IPS-NIHi7 (cell line): ENCODE measurements around the gene ZNF536.
"Not testable (repeated sequence)": the region's sequence is repeated elsewhere in the genome, so short reads cannot be mapped to it uniquely, and the experiment has no call there.

Experiments
- DNase-seq: peaks from one replicate; pipeline ENCODE4 v3.0.0; 2012; ENCODE audit warnings: mixed read lengths; ENCODE audit errors: extremely low spot score

ZNF536 gene

DNA sequence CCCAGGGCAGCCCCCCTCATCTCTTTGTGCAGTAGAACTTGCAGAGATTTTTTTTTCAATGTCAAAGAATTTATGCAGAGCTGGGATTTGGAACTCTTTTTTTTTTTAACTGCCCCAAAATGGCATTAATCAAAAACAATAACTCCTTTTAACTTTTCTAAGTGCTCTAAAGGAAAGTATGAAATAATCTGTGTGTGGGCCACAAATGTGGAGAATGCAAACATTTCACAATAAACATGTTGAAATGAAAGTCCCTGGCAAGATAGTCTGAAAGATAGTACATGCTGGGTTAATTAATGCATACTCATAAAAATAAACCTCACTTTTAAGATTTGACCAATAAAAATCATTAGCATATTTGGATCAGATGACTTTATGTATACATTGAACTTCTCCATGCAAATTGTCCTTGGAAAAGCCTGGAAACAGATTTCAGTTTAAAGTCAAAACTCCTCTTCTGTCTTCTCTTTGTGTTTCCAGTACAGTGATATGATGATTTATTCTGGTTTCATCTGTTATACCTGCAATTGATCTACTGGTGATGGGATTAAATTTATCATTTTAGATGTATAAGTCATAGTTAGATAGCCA, 30.5 kb upstream of the ZNF536 start:
- no peak for DNase-seq

DNA sequence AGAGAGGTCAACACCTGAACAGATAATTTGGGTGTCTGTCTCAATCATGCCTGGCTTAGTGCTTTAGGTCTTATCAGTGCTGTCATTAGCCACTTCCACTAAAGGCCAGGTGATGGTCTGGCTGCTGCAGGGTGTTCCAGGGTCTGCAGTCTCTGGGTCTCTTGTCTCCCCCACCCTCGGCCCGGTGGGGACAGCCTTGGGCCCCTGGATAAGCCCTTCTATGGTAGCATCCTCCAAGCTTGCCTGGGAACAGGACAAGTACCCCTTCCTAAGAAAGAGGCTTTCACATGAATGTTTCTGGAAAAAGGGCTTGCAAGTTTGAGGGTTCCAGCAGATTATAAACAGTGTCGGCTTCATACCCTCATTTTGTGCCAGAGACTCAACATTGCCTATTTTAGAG, 29.3 kb upstream of the ZNF536 start:
- DNase-seq = no peak

DNA sequence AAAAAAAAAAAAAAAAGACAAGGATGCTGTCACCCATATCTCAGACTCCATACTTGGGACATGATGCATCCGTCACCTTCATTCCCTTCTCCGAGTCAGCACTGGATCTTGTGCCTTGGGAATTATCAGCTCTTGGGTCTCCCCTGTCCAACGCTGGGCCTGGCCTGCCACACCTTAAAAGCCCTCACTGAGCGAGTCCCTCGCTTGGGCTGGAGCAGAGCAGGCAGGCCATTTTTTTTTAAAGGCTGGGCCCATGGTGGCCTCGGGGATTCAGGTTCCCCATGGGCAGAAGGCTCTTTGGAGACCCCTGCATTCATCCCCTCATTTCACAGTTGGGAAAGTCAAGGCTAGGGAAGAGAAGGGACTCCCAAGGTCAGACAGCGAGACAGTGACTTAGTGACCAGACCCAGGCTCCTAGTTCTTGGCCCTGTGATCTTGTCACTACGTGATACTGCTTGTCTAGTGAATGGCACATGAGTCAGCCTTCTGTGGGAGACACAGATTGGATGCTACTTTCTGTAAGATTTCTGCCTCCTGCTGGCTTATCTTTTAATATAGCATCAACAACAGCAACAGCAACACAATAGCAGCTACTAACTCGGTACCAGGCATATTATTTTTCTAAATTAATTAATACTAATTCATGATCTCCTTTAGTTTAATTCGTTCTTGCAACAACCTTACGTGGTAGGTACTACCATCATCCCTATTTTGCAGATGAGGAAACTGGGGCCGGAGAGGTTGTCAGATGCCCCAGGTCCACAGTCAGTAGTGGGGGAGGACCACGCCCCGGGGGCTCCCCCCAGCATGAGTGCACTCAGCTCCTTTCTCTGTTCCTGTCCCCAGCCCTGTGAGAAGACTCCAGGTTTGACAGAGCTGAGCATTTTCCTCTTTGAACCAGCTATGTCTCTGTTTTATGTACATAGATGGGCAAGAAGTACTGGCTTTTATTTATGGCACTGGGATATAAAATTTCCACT, 27.4 kb upstream of the ZNF536 start:
- no peak for DNase-seq

GRCh38 chr19:30345686-30346085, 26.5 kb upstream of the ZNF536 start:
- DNase-seq = no peak

DNA sequence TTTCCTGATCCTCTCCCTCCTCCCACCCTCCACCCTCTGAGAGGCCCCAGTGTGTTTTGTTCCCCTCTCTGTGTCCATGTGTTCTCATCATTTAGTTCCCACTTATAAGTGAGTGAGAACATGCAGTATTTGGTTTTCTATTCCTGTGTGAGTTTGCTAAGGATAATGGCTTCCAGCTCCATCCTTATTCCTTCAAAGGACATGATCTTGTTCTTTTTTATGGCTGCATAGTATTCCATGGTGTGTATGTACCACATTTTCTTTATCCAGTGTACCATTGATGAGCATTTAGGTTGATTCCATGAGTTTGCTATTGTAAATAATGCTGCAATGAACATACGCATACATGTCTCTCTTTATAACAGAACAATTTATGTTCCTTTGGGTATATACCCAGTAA, 25.7 kb upstream of the ZNF536 start:
- not testable (repeated sequence) for DNase-seq

DNA sequence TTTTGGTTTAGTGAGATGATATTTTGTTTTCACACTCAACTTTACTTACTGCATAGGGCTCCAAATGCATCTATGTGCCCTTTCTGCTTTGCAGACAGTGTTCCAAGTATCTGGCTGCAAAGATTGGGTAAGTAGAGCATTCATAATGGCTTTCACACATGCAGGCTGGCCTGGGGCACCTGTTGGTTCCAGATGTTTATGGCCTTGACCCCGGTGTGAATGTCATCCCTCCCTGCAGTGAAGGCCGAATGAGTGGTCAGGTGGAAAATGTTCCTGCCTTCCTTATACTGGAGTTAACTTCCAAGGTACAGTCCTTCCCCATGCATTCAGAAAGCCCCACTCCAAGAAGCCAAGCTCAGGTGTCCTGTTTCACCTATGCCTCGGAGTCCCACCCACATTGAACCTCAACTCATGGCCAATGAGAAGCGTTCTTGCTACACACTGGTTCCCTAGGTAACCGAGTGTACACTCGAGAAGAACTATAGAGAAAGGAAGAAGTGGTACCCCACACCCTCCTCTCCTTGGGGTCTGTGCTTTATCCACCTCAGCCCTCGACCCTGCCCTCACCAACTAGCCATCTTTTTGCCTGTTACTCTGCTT, 23.0 kb upstream of the ZNF536 start:
- DNase-seq = peak; percentile 77

DNA sequence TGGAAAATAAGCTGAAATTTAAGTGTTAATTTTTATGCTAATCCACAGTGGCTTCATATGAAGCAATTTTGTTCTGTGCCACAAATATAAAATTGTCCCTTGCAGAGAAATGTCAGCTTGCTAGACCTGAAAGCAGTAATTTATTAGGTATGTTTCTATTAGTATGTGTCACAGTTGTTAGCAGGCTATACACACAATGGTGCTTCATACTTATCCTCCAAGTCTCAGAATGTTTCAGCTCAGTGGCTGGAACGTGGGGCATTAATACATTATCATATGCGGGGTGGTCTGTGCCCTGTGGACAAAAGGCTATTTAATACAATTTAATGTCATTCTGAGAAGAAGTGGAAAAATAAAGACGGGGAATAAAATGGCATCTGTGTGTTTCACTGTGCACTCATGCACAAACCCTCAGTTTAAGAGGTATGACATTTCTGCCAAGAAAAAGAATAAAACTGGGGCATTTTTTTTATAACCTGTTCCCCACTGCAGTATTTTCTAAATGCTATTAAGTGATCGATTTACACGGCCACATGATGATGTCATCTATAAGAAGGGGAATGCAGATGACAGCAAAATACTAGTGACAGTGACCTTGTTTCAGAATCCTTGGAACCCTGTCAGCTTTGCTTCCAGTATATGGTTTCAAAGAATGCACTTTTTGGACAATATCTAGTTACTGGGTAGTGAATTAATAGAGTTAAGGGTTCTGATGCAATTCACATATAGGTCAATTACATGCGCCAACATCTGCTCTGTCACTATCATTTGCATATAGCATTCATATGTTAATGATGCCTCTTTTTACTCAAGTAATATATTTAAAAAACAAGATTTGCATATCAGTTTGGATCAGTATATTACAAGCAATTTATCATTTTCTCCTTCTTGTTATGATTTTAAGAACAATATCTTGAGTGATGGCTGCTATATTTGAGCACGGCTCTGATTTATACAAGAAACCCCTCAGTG, 21.2 kb upstream of the ZNF536 start:
- DNase-seq = no peak

- DNase-seq = no peak
Measured at GRCh38 chr19:30351774-30352173, 20.4 kb upstream of the ZNF536 start.

DNA sequence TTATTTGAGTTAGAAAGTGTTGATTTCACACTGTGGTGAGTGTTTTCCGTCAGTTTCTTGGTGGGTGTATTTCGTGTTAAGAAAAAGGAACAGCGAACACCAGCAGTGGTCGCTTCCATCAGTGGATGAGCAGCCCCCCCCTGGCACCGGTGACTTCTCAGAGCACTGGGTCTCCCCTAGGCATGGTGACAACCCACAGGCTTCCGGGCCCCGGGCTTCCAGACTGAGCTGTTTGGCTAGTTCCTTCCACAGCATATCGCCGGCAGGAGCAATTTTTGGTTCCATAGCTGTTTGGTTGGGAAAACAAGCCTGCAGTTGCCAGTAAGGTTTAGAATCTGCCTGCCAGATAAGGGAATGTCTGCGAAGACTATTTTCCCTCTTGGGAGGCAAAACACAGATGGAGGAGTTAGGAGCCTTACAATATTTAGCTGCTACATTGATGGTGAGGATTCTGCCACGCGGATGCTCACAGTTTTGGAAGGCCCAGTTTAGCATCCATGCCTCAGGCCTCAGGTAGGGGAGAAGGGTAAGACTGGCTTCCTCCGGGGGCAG, 18.7 kb upstream of the ZNF536 start:
- DNase-seq = no peak

DNA sequence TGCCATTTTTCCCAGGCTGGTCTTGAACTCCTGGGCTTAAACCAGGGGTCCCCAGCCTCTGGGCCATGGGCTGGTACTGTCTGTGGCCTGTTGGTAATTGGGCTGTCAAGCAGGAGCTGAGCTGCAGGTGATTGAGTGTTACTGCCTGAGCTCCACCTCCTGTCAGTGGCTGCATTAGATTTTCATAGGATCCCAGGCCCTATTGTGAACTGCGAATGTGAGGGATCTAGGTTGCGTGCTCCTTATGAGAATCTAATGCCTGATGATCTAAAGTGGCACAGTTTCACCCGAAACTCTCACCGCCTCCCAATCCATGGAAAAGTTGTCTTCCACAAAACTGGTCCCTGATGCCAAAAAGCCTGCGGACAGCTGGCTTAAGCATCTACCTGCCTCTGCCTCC, 16.6 kb upstream of the ZNF536 start:
- DNase-seq = no peak

- DNase-seq = no peak
Measured at GRCh38 chr19:30356951-30357579, 15.1 kb upstream of the ZNF536 start.

- no peak for DNase-seq
Measured at GRCh38 chr19:30357580-30357954, 14.6 kb upstream of the ZNF536 start.

- no peak for DNase-seq
Measured at GRCh38 chr19:30358319-30358718, 13.9 kb upstream of the ZNF536 start.

GRCh38 chr19:30358821-30359580, 13.2 kb upstream of the ZNF536 start:
- DNase-seq = no peak

DNA sequence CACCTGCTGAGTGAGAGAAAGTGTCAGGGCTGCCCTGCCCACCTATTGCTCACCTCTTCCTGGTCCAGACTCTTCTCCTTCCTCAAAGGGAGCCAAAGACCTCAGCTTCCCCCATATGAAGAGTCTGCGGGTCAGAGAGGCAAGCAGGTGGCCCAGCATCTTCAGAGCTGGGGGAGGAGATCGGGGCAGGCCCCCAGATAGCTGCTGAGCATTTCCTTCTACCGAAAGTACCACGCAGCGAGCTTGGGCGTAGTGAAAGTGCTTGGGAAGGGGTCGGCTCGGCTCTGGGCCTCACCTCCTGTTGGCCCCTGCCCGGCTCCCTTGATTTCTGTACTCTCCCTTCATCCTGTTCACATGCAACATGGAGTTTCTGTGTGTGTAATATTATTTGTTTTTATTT, 12.2 kb upstream of the ZNF536 start:
- DNase-seq = no peak

DNA sequence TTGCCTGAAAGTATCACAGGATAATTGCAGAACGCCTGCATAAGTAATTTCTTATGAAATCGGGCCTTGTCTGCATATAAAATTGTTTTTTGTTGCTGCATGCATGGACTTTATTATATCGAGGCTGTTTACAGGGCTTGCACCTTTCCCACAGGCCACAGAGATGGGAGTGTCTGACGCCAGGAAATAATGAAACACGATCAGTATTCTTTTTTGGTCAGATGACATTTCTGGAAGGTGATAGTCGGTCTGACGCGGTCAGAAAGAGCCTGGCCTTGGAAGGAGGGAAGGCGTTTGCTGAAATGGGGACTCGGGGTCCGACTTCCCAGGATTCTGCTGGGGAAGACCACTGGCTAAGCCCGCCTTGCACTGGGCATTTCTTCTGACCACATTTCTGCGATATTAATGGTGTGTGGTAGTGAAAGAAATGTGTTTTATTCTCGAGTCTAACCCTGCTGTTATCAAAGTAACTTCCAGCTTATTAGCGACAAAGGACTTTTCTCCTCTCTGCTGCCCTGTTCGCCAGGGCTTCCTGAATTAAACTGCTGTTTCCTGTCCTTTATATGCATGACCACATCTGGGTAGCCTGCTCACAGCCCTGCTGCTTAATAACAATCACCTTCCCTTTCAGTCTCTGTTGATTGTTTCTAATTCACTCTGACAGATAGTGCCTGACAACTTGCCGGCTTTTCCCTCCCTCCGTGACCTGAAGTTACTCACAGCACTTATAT, 11.6 kb upstream of the ZNF536 start:
- DNase-seq = peak; percentile 32

DNA sequence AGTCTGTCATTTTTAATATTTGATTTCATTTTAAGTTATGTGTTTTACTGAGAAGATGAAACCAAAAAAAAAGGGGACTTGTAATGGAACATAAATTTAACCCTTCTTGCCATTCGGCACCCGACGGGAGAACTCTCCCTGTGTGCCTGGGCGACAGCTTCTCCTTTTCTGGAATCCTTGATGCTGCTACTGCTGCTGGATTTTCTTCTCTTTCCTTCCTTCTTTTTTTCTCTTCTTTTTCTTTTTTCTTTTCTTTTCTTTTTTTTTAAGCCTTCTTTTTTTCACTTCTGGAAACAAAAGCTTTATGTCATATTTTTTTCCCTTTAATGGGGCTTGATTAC, 11.1 kb upstream of the ZNF536 start:
- no peak for DNase-seq

DNA sequence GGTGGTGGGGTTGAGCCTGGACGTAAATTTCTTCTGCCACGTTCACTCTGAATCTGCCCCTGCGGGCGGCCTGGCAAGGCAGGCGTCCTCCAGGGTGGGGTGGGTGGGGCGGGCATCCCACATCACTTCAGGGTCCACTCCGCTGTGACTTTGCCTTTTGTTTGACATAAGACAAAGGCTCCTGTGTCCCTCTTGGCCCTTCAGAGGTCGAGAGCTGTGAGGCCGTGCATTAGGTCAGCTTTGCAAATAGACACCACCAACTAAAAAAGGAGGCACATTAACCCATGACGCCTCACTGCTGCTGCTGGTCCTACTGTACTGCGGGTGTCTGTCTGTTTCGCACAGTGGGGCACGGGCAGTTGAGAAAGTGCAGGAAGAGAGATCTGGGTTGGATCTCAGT, 10.5 kb upstream of the ZNF536 start:
- no peak for DNase-seq

DNA sequence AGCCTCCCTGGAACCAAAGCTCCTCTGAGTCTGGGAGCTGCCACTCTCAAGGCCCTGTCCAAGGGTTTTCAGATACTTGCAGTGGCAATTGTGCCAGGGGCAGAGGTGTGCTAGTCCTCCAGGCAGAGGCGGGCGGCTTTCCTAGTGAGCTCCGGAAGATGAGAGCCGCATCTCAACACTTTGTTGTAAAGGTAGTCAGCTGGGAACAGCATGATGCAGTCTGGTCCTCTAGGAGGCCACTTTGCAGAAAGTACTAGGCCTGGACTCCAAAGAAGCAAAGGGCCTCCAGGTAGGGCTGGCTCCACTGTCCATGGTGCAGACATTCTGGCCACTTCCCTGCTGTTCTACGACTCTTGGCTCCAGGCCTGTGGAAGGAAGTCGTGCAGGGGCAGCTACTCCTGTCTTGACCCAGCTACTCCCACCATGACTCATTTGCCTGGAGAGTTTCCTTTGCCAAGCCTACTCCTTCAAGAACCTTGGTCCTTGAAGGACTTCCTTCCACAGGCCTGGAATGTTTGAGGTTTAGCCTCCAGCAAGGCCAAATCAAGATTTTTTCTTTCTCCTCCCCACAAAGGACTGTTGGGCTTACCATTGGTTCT, 9.9 kb upstream of the ZNF536 start:
- DNase-seq = no peak
